Mucosa of descending colon (tissue), 3 donors: Measurements from ENCODE around the gene WNK2. TPM values are rescaled to one million over a fixed set of nuclear protein-coding genes. Genes with fewer than 3 reads are reported as not detected.
A peak's percentile ranks its signal among the peaks of the same experiment; 100 is the strongest.

ENCODE experiments used
- ATAC-seq: fragments of 200-7000 bp; cut with Tn5 transposase; one replicate; pipeline ENCODE4 v1.9.1; 2020; ENCODE audit warnings: mild to moderate bottlenecking, moderate library complexity
- DNase-seq, 3 donors: peaks; one replicate each; pipeline ENCODE4 v3.0.0-alpha.2; 2020
- H3K36me3 ChIP-seq: fragments of 200-600 bp; one replicate; pipeline ENCODE4 v1.8.0; 2021; ENCODE audit warnings: low read depth, mild to moderate bottlenecking
- H3K4me1 ChIP-seq: fragments of 200-600 bp; one replicate; pipeline ENCODE4 v1.8.0; 2021; ENCODE audit warnings: low read depth, mild to moderate bottlenecking
- H3K4me3 ChIP-seq: fragments of 200-600 bp; one replicate; pipeline ENCODE4 v1.8.0; 2021; ENCODE audit warnings: mild to moderate bottlenecking
- H3K9me3 ChIP-seq: fragments of 200-600 bp; one replicate; pipeline ENCODE4 v1.8.0; 2021; ENCODE audit warnings: mild to moderate bottlenecking
- intact Hi-C, 2 donors: fragments of 100-400 bp; cut with DNase I in 1 of 2; cut with micrococcal nuclease in 1 of 2; formaldehyde crosslinking; loops; one replicate each; pipeline versions ENCODE4 v1.11.0 to v1.11.1; 2022; cut with DNase I, micrococcal nuclease
- total RNA-seq, 3 donors: library from RNA; stranded (reverse); fragmentation: NEBNext Ultra II Directional in 2 of 3; extraction: Animal tissue kit (Norgen Biotek cat#: 25700) in 2 of 3; gene quantifications; one replicate each; pipeline versions ENCODE4 v1.2.1 to v1.2.4, GENCODE V29; 2021 to 2023
- TF ChIP-seq, protein P1 (sequence below): fragments of 200-600 bp; IDR thresholded peaks from one replicate; pipeline ENCODE4 v1.8.0; 2022; ENCODE audit warnings: antibody characterized with exemption, mild to moderate bottlenecking
- donor health status: DM: no; HTN: no; CAD: no; lungs with moderate emphysema.
- donor health status: DM: no; HTN: no; CAD: no.
- donor health status: DM: no; HTN: yes; CAD: no.

The WNK2 gene
- total RNA-seq, 3 donors from 2014 or later: 175 to 276 (median 201) TPM

DNA sequence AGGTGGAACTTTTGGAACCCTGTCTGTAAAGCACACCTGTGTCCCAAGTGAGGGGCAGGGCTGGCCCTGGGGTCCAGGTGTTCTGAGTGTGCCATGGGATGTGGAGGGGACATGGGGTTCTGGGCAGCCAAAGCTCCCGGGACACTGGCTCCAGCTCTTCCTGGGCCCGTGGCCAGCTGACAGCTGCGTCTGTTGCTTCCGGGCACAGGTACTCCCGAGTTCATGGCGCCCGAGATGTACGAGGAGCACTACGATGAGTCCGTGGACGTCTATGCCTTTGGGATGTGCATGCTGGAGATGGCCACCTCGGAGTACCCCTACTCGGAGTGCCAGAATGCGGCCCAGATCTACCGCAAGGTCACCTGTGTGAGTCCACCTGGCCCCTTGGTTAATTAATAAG is 50.7 kb downstream of the WNK2 start:
- peak; percentile 69 to 71 (median 70) for DNase-seq
- TF ChIP-seq, protein P1, sequence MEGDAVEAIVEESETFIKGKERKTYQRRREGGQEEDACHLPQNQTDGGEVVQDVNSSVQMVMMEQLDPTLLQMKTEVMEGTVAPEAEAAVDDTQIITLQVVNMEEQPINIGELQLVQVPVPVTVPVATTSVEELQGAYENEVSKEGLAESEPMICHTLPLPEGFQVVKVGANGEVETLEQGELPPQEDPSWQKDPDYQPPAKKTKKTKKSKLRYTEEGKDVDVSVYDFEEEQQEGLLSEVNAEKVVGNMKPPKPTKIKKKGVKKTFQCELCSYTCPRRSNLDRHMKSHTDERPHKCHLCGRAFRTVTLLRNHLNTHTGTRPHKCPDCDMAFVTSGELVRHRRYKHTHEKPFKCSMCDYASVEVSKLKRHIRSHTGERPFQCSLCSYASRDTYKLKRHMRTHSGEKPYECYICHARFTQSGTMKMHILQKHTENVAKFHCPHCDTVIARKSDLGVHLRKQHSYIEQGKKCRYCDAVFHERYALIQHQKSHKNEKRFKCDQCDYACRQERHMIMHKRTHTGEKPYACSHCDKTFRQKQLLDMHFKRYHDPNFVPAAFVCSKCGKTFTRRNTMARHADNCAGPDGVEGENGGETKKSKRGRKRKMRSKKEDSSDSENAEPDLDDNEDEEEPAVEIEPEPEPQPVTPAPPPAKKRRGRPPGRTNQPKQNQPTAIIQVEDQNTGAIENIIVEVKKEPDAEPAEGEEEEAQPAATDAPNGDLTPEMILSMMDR: no peak
- Histone ChIP-seq H3K36me3 (no peaks in the 10 kb centered on the region), H3K4me3 (no peak overlapping the region), H3K4me1 (peaks cover 62% of the 10 kb centered on the region), H3K9me3 (no peaks in the 10 kb centered on the region)
- intact Hi-C loops: no loop called here
- peak; percentile 23 for ATAC-seq

- no peaks in the 10 kb centered on the region for H3K36me3 ChIP-seq
- H3K9me3 ChIP-seq: no peaks in the 10 kb centered on the region
- DNase-seq: peak in 1 of 3 donors; percentile 38
- peaks cover 55% of the 10 kb centered on the region for H3K4me1 ChIP-seq
- TF ChIP-seq, protein P1: no peak
- no peak for ATAC-seq
- intact Hi-C loops: no loop called here
- no peak overlapping the region for H3K4me3 ChIP-seq
These were observed 51.5 kb downstream of the WNK2 start for GRCh38 chr9:93235300-93235960.

DNA sequence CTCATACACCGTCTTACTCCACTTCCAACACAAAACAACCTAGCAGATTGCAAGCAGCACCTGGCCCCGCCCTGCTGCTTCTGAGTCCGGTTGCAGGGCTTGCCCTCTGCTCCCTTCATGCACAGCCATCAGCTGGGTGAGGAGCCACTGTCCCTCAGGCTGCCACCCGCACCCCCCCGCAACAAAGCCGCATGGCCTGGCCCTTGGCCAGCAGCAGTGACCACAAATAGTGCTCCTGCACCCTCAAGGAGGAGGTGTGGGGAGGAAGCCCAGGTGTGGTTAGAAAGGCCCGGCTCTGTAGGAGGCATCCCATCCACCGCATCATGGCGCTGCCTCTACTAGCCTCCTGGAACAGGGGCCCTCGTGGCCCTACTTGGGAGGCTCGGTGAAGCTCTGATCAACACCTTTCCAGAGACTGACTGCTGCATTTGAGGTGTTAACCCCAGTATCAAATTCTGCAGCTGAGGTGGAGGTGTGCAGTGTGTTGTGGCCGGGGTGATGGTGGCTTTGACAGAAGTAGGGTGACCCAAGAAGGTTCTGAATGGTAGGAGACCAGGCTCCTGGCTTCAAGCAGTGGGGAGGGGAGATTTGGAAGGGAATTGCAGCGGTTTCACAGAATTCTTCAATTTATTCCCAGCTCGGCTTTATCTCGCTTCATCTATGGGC is 52.7 kb downstream of the WNK2 start:
- DNase-seq: peak in 1 of 3 donors; percentile 57
- ATAC-seq: peak; percentile 15
- no peak overlapping the region for H3K4me3 ChIP-seq
- TF ChIP-seq, protein P1: no peak
- H3K9me3 ChIP-seq: no peaks in the 10 kb centered on the region
- no peaks in the 10 kb centered on the region for H3K36me3 ChIP-seq
- H3K4me1 ChIP-seq: peaks cover 42% of the 10 kb centered on the region
- intact Hi-C loops: no loop called here

- H3K4me1 ChIP-seq: peaks cover 34% of the 10 kb centered on the region
- ATAC-seq (no peak), DNase-seq (no peak)
- TF ChIP-seq, protein P1: no peak
- H3K4me3 ChIP-seq: no peak overlapping the region
- H3K9me3 ChIP-seq: no peaks in the 10 kb centered on the region
- no peaks in the 10 kb centered on the region for H3K36me3 ChIP-seq
- intact Hi-C loops: no loop called here
These were observed 53.6 kb downstream of the WNK2 start for GRCh38 chr9:93237540-93237939.

- H3K36me3 ChIP-seq: no peaks in the 10 kb centered on the region
- no peak overlapping the region for H3K4me3 ChIP-seq
- H3K9me3 ChIP-seq: no peaks in the 10 kb centered on the region
- peaks cover 24% of the 10 kb centered on the region for H3K4me1 ChIP-seq
- intact Hi-C loops: no loop called here
- ATAC-seq (peak; percentile 5), DNase-seq (peak in 1 of 3 donors; percentile 52)
- TF ChIP-seq, protein P1: no peak
These were observed 55.3 kb downstream of the WNK2 start for GRCh38 chr9:93238953-93239925.
